ENCODE measurements around the gene B3GNT7.
A peak's percentile ranks its signal among the peaks of the same experiment; 100 is the strongest.
"Not testable (repeated sequence)": the region's sequence is repeated elsewhere in the genome, so short reads cannot be mapped to it uniquely, and the experiment has no call there.

Gene B3GNT7

DNA sequence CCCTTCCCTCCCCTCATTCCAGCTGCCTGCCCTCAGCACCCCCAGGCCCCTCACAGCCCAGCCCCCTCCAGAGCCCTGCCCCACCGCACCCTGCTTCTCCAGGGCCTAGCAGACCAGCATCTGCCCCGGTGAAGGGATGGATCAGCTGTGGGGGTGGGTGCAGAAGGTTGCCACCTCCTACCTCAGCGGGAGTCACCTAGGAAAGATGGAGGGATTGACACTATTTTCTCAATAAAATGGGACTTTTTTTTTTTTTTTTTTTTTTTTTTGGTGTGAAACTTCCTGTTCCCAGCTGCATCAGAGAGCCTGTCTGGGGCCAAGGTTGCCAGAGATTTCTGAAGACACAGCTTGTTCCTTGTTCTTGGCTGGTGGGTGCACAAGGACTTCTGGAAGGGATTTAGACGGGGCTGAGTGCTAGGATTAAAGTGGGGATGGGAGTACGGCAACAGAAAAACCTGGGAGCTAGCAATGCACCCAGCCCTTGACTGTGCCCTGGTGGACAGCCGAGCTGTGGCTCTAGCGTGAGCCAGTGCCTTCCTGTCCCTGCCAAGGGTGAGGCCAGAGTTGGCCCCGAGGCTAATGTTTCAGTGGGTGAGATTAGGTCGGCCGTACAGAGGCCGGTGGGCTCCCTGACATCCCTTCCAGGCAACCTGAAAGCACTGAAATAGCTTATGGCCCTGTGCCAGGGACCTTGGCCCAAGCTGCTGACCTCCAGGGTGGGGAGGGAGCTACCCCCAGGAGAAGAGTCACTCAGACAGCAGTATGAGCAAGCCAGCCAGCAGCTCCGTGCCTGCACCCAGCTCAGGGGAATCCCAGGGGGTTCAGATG, 4.6 kb downstream of the B3GNT7 start:
- peak in 29 of 56 donors; percentile 12 to 68 (median 33) for DNase-seq

DNA sequence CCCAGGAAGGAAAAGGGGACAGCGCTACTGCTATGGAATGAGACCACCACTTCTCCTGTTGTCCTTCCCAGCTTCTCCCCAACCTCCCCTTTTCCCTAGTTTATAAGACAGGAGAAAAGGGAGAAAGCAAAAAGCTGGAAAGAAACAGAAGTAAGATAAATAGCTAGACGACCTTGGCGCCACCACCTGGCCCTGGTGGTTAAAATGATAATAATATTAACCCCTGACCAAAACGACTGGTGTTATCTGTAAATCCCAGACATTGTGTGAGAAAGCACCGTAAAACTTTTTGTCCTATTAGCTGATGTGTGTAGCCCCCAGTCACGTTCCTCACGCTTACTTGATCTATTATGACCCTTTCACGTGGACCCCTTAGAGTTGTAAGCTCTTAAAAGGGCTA, 5.2 kb downstream of the B3GNT7 start:
- DNase-seq = not testable (repeated sequence)

DNA sequence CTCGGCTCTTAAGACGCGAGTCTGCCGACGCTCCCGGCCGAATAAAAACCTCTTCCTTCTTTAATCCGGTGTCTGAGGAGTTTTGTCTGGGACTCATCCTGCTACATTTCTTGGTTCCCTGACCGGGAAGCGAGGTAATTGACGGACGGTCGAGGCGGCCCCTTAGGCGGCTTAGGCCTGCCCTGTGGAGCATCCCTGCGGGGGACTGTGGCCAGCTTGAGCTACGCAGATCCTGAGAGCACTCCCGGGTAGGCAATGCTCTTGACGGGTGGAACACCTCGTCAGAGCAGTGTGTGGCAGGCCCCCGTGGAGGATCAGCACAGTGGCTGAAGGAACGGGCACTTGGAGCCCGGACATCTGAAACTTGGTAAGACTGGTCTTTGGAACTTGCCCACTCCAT, 5.6 kb downstream of the B3GNT7 start:
- DNase-seq = not testable (repeated sequence)

DNA sequence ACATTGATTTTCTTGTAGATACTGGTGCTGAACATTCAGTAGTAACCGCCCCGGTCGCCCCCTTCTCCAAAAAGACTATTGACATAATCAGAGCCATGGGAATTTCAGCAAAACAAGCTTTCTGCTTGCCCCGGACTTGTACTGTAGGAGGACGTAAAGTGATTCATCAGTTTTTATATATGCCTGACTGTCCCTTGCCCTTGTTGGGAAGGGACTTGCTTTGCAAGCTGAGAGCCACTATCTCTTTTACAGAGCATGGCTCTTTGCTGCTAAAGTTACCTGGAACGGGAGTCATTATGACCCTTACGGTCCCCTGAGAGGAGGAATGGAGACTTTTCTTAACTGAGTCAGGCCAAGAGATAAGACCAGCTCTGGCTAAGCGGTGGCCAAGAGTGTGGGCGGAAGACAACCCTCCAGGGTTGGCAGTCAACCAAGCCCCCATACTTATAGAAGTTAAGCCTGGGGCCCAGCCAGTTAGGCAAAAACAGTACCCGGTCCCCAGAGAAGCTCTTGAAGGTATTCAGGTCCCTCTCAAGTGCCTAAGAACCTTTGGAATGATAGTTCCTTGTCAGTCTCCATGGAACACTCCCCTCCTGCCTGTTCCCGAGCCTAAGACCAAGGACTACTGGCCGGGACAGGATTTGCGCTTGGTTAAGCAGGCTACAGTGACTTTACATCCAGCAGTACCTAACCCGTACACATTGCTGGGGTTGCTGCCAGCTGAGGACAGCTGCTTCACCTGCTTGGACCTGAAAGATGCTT, 8.1 kb downstream of the B3GNT7 start:
- DNase-seq = not testable (repeated sequence)

DNA sequence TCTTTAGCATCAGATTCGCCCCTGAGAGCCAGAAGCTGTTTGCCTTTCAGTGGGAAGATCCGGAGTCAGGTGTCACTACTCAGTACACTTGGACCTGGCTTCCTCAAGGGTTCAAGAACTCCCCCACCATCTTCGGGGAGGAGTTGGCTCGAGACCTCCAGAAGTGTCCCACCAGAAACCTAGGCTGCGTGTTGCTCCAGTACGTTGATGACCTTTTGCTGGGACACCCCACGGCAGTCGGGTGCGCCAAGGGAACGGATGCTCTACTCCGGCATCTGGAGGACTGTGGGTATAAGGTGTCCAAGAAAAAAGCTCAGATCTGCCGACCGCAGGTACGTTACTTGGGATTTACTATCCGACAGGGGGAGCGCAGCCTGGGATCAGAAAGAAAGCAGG, 8.7 kb downstream of the B3GNT7 start:
- DNase-seq = not testable (repeated sequence)

DNA sequence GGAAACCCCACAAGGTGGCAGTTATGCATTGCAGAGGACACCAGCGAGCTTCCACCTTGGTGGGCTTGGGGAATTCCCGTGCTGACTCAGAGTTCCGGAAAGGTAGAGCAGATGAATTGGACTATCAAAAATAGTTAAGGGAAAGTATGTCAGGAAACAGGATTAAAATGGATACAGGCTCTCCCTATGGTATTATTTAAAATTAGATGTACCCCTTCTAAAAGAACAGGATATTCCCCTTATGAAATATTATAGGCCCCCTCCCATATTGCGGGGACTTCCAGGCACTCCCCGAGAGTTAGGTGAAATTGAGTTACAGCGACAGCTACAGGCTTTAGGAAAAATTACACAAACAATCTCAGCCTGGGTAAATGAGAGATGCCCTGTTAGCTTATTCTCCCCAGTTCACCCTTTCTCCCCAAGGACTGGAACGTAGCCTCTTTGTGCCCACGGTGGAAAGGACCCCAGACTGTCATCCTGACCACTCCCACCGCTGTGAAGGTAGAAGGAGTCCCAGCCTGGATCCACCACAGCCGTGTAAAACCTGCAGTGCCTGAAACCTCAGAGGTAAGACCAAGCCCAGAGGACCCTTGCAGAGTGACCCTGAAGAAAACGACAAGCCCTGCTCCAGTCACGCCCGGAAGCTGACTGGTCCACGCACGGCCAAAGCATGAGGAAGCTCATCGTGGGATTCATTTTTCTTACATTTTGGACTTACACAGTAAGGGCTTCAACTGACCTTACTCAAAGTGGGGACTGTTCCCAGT, 10.3 kb downstream of the B3GNT7 start:
- not testable (repeated sequence) for DNase-seq

DNA sequence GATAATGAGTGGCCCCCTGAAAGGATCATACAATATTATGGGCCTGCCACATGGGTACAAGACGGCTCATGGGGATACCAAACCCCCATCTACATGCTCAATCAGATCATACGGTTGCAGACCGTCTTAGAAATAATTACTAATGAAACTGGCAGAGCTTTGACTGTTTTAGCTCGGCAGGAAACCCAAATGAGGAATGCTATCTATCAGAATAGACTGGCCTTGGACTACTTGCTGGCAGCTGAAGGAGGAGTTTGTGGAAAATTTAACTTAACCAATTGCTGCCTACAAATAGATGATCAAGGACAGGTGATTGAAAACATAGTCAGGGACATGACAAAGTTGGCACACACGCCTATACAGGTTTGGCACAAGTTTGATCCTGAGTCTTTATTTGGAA, 12.2 kb downstream of the B3GNT7 start:
- DNase-seq = not testable (repeated sequence)

DNA sequence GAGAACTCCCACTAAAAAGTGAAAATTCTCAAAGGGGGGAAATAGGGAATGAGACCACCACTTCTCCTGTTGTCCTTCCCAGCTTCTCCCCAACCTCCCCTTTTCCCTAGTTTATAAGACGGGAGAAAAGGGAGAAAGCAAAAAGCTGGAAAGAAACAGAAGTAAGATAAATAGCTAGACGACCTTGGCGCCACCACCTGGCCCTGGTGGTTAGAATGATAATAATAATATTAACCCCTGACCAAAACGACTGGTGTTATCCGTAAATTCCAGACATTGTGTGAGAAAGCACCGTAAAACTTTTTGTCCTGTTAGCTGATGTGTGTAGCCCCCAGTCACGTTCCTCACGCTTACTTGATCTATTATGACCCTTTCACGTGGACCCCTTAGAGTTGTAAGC, 12.8 kb downstream of the B3GNT7 start:
- not testable (repeated sequence) for DNase-seq

DNA sequence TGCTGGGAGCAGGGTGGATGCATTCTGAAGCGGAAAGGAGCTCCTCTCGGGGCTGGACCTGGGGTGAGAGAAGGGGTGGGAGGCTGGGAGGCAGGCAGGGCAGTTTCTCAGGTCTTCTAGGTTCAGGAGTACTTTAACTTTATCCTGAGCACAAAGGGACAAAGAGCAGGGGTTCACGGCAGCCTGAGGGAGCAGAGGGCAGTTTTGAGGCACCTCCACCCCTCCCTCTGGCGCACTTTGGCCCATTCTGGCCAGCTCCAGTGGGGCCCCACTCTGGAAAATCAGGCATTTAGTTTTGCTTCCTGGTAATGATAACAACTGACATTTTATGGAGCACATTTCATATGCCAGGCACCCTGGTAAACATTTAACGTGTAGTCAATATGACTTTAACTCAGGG, 14.3 kb downstream of the B3GNT7 start:
- DNase-seq = no peak

DNA sequence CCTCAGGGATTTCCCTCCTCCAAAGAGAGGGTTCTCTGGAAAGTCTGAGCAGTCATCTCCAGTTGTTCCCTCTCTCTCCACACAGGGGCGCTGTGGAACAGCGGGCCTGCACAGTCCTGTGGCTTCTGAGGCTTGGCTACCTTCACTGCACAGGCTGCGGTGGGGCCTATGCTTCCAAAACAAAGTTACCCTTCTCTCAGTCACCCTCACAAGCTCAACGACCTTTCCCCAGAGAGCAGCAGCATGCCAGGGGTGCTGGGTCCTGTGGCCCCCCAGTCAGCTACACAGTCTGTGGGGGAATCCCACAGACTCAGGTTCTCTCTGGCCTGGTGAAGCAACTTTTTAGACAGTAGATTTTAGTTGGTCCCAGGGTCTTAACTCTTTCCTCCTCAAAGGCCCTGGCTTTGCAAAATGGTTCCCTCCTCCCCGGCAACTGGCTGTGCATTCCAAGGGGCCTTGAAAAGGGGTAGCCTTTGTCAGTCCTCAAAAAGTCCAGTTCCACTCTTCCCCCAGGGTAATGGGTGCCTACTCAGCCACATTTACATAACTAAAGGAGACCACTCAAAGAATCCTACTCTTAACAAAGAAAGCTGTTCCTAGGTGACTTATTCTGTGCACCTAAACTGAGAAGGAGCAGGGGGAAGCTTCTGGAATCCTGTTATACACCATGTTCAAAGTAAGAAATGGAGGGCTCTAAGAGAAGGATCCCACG, 14.9 kb downstream of the B3GNT7 start:
- no peak for DNase-seq

DNA sequence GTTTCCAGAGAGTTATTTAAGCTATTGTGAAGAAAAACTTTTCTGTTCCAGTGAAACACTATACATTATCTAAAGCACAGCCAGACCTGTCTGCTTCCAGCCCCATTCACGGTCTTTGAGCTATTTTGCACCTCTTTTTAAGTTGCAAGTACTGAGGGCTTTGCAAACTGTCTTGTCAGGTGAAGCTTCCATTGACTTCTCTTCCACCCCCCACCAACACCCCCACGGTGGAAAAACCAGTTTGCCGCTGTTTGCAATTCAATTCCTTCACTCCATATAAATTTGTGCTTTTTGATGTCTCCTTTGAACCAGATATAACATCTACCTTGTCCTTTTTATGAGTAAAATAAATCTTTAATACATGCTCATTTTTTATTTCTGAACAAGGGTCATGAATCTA, 15.7 kb downstream of the B3GNT7 start:
- DNase-seq = no peak

DNA sequence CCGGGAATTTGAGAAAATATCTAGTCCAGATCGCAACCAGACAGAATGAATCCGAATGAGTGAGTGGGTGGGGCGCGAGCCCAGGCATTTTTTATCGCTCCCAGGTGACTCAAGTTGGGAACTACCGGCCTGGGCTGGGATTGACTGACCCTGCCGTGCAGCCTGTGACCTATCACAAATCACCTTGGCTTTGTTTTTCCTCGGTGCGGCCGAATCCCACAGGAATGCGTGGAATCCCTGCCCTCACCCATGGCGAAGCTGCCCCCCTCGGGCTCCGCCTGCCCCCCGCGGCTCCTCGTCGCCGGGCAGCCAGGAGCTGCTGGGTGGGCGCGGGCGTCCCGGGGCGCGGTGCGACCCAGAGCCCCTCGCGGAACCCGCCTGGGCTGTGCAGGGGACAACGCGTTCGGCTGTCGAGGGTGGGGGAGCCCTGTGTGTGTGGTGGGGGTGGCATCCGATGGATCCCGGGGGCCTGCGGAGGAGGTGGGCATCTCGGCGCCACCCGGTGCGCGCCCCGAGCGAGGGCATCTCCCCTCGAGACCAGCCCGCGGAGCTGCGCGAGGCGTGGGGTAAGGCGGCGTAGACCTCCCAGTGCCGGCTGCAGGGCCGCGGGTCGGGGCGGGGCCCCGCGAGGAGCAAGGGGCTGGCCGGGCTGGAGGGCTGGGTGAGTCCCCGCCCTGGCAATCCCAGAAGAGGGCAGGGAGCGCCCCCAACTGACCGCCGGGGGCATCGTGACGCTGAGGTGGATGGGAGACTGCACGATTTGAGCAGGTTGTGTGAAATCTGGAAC, 16.5 kb downstream of the B3GNT7 start:
- peak in 54 of 56 donors; percentile 23 to 90 (median 66) for DNase-seq

DNA sequence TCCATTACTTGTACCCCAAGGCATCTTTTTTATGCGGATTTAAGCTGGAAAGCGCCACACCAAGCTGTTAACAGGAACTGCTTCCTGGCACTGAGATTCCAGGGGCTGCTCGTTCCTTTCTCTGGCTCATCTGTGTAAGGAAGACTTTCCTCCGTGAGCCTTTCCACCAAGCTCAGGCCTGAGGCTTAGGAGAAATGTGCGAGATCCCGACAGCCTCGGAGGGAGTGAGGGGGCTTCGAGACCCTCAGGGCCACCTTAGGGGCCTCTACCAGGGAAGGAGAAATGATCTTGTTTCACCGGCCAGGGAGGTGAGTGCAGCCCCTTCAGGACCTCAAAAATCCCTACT, 17.1 kb downstream of the B3GNT7 start:
- no peak for DNase-seq

DNA sequence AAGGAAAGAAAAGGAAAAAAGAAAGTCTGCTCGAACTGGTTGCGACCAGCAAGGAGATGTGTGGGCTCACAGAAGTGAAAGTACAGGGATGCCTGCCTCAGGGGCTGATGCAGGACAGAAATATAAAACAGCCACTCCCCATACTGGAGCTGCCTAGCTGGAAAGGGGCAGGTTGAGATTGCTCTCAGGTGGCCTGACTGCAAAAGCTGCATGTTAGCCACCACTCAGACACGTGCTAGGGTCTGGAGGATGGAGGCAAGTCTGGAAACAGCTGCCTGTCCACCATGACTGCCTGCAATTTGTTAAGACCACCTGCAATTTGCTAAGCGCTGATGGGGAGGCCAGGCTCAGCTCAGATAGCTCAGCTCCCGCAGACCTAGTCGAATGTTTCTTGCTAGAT, 17.9 kb downstream of the B3GNT7 start:
- no peak for DNase-seq

DNA sequence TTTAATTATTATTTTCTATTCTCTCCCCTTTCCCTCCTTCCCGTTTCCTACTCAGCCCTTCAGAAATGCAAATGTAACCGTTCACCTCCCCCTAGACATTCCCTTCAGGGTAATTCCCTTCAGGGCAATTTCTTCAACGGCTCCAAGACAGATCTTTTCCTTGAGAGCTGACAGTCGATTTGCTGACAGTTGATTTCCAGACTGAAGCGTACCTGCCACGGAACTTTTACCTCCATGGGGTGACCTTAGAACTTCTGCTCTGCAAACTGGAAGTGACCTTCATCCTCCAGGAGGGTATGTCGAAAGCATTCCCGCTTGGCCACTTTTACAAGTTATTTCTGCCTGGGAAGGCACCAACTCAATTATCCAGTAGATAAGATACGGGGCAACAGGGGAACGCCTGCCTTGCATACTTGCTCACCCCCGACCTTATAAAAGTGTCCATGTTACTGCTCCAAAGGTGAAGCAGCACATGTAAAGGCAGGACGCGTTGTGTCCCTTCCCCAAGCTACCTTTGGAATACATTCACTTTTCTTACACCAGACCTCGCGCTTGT, 18.5 kb downstream of the B3GNT7 start:
- no peak for DNase-seq

DNA sequence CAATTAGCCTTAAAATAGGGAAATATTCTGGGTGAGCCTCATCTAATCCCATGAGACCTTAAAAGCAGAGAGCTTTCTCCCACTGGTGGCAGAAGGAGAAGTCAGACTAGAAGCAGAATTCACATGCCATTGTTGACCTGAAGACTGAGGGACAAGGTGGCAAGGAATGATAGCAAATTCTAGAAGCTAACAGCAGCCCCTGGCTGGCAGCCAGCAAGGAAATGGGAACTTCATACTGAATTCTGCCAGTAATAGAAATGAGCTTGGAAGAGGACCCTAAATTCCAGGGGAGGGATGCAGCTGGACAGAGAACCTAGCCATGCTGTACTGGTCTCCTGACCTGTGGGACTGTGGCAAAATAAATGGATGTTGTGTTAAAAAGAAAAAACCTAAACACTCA, 19.5 kb downstream of the B3GNT7 start:
- DNase-seq = no peak

DNA sequence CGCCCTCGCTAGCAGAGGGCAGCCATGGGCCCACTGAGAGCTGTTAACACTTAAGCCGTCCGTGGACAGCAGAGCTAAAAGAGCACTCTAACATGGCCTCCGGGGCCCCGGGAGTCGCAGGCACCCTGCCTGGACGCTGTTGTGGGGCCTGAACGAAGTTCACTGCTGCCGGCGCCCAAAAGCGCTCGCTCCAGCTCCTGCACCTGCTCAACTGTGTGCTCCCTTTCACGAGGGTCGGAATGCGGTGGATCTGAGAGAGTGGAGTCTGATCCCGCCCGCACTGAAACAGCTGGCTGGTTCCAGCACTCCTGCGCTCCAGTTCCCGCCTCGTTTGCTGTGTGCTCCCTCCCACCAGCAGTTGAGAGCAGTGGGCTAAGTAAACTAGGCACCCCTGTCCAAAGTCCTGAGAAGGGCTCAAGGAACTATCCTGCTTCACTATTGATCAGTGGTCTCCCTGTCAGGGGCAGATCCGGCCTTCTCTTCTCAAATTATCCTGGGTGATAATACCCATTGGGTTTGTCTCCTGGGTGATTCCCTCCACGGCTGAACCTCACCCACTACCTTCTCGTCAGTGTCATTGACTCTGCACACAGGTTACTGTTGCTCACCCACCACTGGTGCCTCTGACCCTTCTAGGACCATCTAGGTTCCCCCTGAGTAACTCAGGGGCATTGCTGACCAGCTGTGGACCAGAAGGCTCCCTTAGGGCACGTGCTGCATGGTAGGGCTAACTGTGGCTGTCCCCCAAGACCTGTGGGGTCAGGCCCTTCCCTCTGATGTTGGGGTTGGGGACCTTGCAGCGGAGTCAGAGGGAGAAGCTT, 23.5 kb downstream of the B3GNT7 start:
- DNase-seq = no peak

DNA sequence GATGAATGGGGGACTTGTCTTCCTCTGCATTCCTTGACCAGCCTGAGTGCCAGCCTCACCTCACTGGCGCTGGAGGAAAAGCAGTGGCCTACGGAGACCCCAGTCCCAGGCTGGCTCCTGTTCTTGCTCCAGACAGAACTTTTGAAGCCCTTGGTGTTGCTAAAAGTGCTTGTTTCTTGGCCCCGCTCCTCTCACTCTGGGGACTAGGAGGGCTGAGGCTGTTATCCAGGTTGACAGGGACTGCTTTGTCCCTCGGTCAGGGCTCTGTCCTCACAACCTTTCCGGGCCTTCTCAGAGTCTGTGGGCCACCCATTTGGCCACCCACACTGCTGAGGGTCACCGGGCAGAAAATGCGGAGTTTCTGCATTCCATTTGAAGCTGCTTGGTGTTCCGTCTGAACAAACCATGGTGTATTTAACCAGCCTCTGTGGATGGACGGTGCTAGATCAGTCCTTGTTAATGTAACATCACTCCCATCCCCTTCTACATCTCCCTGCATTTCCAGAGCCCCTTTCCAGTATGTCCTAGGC, 25.6 kb downstream of the B3GNT7 start:
- no peak for DNase-seq

DNA sequence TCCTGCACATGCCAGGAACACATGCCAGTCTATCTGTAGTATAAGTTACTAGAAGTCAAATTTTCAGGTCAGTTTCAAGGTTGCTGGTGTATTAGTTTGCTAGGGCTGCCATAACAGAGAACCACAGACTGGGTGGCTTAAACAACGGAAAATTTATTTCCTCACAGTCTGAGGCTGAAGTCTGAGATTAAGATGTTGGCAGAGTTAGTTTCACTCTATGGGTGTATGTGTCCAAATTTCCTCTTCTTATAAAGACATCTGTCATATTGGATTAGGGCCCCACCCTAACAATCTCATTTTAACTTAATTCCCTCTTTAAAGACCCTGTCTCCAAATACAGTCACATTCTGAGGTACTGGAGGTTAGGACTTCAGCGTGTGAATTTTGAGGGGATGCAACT, 26.5 kb downstream of the B3GNT7 start:
- DNase-seq = no peak
